Hematopoietic multipotent progenitor cell treated with erythropoietin and hydrocortisone succinate and interleukin-3 and kit ligand, for 8 days (in vitro differentiated cells): Measurements from ENCODE around the gene PIEZO2.

Experiments
- DNase-seq: peaks from one replicate; pipeline ENCODE4 v3.0.0-alpha.2; 2015

The PIEZO2 gene

DNA sequence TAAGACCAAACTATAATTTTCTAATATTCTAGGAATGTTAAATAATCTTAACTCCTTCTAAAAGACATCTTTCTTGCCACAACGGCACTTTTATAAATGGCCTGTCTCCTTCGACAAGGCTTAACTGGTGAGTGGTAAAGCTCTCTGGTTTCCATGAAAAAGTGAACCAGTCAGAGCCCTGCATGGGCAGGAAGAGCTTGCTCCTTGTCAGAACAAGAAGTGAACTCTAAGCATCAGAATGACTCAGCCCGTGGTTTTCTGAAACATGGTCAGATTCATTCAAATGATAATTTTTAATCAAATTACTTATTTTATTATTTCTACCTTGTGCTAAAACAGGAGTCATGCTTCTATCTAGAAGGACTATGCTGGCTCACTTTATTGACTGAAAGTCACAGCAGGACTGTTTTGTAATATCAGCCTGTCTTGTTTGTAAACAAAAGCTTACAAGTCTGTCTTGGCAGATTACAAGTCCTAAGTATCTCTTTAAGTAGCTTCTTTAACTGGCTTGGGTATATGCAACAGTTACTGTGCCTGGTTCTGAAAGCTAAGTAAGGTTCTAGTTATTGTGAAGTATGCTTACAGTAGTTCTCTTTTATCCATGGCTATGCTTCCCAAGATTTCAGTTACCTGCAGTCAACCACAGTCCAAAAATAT, 378.2 kb downstream of the PIEZO2 start:
- DNase-seq: no peak

DNA sequence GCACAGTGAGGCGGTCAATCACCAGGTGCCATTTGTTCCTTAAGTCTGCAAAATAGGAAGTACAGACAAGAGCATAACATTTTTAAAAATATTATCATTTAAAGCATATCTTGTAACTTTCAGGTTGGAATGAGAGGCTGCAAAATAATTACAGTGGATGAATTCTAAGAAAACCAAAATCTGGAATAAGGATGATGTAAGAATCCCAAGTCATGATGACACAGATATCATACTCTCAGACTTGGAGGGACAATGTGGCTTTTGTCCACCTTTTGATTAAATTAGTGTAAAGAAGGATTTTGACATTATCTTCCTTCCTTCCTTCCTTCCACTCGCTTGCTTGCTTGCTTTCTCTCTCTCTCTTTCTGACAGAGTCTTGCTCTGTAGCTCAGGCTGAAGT, 379.1 kb downstream of the PIEZO2 start:
- DNase-seq: no peak

DNA sequence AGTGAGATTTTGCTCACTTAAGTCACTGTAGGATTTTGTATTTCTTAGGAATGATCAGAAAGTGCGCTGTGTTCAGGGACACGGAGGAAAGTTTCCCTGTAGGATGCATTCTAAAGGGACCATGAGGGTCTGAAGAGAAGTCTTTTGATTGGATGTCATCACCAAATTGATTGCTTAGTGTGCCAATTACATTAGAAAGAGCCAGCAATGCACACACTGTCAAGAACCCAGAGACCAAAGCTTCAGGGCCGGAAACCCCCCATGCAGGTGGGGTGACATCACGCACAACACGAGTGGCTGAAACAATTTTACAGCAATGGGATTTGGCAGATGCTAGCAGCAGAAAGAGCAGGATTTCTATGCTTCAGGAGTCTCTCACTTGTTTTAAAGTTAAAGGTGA, 381.1 kb downstream of the PIEZO2 start:
- DNase-seq: no peak

DNA sequence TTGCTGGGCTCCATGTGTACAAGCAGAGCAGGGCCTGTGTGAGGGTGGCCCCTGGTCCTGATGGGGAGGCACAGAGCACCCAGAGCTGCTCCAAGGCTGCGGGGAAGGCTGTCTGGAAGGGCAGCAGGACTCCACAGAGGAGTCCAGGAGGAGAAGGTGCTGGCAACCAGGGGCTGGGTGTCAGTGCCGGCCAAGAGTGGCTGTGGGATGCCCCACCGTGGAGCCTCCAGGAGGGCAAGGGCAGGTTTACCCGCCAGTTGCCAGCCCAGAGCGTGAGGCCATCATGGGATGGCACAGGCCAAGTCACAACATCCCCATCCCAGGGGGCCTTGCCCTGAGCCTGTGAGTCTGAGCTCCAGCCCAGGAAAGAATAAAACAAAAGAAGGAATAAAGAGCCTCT, 381.7 kb downstream of the PIEZO2 start:
- DNase-seq: no peak

DNA sequence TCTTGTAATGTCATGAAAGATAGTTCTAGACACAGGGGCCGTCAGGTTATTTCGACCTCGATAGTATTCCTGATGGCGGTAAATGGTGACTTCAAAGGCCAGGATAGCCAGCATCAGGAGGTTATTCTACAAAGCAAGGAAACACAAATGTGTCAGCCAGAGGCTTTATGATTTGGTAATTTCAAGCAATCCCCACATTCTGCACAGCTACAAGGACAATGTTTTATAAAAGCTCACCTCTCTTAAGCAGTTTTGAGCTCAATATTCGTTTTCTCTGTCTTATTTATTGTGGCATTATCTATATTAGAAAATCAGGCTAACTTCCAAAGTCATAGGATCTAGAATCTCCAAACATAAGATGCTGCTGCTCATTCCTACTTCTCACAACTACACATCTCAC, 388.4 kb downstream of the PIEZO2 start:
- no peak for DNase-seq

DNA sequence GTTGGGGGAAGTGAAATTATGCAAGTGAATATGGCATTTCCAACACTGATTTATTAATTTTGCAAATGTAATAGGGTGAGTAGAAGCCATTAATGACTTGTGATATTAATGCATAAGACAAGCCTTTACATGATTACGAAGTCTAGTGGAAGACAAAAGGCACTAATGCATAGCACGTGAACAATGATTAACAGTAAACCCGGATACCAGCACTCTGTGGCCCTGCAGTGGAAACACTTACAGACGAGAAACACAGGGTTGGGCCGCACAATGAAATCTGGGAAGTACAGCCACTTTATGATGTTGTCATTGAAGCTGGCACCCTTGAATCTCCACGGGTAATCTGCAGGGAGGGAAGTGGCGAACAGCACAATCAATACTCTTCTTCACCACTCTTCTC, 390.1 kb downstream of the PIEZO2 start:
- DNase-seq: no peak

DNA sequence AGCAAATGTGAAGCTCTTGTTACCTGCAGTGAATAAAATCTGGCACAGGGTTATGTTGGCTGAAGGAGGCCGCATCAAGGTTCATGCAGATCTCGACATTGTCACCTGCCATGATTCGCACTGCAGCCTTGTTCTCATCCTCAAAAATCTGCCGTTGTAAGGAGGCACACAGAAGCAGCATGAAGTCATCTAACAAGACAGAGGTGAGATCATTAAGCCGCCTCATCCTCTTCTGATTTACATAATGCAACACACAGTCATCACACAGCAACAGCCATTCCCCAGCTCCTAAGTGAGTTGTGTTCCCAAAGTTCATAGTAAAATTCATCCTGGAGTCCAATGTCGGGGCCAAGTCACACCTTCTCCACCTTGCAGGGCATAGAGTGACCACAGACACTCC, 391.4 kb downstream of the PIEZO2 start:
- no peak for DNase-seq

DNA sequence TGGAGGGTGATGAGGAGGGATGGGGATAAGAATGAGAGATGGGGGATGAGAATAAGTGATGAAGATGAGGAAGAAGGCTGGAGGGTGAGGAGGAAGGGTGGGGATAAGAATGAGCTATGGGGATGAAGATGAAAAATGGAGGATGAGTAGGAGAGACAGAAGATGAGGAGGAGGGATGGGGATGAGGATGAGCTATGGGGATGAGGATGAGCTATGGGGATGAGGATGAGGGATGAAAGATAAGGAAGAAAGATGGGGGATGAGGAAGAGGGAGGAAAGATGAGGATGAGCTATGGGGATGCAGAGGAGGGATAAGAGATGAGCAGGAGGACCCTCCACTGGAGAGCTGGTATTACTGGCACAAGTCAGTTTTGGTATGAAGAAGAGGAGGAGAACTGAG, 392.0 kb downstream of the PIEZO2 start:
- DNase-seq: no peak

DNA sequence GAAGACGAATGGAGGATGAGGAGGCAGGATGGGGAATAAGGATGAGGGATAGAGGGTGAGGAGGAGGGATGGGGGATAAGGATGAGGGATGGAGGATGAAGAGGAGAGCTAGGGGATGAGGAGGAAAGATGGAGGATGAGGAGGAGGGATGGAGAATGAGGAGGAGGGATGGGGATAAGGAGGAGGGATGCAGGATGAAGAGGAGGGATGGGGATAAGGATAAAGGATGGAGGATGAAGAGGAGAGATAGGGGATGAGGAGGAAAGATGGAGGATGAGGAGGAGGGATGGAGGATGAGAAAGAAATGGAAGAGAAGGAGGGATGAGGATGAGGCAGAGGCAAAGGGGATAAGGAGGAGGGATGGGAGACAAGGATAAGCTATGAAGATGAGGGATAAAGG, 393.5 kb downstream of the PIEZO2 start:
- DNase-seq: no peak

DNA sequence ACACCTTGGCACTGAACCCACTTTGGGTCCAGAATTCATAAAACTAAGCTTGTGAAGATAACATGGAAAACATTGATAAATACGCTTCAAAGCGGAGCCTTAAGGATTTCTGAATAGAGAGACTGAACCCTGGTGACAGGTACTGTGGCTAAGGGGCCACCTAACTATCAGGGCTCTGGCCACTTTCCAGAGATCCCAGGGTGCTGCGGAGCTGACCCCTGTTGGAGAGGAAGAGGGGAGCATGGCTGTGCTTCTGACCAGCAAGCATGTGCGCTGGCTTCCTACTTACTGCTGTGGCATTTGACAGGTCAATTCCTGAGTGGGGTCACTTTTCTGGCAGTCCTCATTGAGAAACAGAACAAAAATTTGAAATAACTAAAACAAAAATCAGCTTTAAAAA, 395.2 kb downstream of the PIEZO2 start:
- DNase-seq: no peak

DNA sequence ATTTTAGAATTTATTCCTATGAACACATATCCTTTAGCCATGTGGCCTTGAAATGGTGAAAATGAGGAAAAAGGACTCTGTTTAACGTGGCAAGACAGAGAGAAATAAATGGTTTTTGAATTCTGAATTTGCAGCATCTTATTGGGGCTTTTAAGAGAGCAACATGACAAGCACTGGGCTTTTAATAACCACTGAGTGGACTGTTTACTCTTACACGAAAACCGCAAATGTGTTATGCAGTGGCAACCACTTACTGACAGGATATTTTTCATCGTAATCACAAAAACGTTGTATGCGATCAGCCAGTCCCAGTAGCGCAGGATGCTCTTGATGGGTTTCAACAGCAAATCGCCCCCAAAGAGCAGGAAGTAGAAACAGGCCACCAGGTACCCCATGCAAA, 397.0 kb downstream of the PIEZO2 start:
- DNase-seq: no peak

DNA sequence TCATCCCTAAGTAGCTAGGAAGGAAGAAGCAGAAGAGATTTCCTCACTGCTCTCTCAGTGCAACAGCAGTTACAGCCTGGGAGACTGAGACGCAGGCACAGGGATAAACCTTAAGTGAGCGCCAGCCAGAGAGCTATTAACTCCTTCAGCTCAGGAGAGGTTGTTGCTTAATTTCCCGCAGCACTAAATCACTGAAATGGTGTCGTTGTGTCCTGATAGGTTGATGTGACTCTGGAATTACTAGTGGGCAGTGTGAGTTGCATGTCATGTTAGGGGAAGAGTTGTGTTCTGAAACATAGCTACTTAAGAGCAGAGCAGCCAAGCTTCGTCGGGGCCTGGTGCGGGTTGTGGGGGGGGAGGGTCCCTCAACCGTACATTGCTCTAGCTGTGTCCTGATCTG, 397.7 kb downstream of the PIEZO2 start:
- no peak for DNase-seq

DNA sequence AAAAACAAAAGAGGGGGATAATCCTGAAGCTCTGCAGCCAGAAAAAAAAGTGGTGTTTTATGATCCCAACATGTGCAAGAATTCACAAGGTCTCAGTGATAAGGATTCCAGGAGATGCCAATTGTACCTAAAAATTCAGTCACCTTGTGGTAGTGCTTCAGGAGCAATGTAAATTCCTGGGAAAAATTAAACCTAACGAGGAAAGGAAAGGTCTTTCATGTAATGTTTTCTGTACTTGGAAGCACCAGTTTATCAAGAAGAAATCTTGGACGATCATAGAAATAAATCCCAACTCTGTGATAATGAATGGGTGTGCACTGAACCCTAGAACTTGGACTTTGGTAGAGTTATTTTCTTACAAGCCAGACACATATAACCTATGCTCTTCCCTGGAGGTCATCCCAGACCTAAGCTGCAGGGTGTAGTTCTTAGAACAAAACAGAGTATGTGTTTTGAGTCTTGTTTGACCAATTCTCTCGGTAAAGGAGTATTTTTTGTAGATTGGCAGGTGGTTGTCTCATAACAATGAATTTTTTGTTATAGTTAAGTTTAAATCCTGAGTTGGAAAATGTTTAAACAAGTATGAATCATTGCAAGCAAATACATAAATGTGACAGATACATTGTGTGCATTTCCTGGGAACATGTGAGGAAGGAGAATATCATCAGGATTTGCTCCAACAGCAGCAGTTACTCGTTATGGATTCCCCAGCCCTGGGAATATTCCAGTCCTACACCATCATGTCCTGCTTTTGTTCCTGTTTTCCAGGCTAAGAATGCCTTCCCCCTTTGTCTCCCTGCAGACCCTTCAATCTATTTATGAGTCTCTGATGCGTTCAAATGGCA, 399.0 kb downstream of the PIEZO2 start:
- DNase-seq: no peak

DNA sequence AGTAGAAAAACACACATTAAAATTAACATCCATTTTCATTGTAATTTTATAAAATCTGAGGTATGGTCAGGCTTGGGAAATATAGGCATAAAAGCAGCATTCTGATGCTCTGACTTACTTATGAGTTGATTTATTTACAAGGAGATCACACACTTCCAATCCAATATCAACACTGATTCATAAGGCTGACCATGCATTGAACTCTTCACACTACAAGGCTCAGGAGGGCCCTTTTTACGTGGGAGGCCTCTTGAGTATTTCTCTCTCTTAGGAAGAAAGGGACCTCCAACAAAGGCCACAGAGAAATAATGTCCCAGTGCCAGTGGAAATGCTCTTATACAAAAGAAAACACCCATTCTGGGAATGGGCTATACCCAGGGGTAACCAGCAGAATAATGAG, 400.7 kb downstream of the PIEZO2 start:
- DNase-seq: no peak

DNA sequence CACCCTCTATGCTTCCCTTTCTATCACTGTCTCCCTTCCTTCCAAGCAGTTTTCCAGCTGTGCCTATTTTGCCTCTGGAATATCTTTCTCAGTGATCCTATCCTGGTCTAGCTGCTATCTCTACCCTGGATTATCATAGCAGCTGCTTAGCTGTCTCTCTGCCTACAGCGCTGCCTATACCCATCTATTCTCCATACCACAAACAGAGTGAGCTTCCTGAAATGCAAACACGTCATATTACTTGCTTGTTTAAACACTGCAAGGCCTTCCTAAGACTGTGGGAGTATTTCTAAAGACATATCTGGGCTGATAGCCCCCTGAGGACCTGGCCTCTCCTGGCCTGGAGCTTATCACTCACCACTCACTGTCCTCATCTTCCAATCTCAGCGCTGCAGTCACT, 403.4 kb downstream of the PIEZO2 start:
- no peak for DNase-seq

DNA sequence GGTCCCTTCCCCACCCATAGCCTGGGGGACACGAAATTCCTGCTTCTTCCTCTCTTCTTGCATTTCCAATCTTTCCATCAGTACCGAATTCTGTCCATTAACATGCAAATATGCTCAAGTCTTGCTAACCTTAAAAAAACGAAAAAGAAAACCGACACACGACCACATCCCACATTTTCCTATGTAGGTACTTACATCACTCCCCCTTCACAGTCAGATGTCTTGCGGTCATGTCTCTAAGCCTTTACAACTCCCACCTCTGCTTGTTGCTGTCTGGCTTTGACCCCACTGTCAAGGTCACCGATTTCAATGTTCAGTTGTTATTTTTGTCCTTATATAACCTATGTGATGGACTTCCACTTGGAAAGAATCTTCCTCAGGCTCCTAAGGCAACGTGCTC, 404.1 kb downstream of the PIEZO2 start:
- DNase-seq: no peak

DNA sequence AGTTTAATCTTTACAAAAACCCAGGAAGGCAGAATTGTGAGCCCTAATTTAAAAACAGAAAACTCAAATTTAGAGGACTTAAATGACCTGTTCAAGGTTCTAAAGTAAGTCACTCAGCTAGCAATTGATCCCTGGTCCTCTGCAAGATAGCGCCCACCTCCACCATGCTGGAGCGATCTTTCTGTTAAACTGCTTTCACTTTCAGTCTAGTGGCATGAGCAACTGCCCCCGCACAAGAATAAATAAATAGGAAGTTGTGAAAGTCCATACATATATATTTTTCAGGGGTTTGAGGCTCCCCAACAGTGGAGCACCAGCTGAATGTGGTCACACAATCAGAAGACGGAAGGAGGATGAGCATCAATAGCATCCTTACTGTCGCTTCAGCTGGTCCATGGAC, 405.6 kb downstream of the PIEZO2 start:
- no peak for DNase-seq

DNA sequence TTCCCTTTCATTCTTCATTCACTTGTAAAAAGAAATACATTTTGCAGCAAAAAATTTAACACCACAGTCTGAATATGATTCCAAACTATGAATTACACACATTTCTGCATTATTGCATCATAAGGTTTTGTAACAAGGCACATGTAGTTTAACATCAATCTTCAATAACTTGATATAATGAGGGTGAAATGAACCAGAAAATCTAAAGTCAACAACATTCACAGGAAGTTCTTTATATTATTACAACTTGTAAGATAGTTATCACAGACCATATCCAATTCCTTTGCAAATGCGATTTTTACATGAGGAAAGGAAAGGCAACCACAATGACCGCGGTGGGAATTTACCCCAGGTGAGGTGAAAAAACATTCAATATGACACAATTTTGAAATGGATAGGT, 410.2 kb downstream of the PIEZO2 start:
- no peak for DNase-seq

DNA sequence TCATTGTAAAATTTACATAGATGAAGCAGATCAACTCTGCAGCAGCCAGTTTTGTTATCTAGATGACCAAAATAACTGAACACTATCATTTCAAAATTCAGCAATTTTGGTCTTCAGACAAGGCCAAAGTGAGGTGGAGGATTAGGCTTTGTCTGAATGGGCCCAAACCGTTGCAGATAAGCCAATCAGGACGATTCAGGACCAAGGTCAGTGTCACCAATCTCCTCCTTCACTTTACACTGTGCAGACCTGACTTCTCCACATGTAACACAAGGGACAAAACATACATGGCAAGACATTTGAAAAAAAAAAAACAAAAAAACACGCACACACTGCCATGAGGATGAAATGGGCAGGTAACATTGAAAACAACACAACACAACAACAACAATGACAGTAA, 412.4 kb downstream of the PIEZO2 start:
- DNase-seq: peak; percentile 5

DNA sequence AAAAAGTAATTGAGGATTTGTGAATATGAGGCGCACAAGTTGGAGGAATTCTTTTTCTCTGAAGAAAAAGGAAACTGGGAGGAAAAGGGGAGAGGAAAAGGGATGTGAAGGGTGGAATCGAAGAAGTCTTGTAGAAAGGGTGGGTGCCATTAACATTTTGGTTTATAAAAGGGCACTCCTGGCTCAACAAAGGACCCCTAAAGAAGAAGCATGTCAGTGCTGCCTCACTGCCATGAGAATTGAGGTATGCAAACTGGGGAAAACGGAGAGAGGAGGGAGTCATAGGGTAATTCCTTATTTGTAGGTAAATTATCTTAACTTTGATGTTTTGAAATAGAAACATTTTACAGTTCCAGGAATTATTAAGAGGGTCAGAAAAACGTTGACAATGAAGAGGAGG, 416.4 kb downstream of the PIEZO2 start:
- no peak for DNase-seq

DNA sequence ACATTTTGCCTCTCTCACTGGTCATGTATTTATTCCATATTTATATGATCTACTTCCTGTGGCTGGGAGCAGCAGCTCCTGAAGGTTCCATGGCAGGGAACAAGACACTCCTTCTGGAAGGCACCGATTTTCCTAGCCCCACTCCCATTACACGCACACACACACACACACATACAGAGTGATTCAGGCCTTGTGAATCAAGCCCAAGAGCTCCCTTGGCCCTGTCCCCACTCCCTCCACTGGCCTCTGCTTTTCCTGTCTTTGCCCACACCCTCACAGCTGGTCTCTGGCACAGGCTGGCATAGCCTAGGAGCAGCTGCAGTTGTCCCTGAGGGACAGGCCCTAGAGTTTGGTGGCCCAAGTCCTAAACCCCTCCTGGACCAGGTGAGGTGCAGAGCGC, 421.9 kb downstream of the PIEZO2 start:
- DNase-seq: no peak

DNA sequence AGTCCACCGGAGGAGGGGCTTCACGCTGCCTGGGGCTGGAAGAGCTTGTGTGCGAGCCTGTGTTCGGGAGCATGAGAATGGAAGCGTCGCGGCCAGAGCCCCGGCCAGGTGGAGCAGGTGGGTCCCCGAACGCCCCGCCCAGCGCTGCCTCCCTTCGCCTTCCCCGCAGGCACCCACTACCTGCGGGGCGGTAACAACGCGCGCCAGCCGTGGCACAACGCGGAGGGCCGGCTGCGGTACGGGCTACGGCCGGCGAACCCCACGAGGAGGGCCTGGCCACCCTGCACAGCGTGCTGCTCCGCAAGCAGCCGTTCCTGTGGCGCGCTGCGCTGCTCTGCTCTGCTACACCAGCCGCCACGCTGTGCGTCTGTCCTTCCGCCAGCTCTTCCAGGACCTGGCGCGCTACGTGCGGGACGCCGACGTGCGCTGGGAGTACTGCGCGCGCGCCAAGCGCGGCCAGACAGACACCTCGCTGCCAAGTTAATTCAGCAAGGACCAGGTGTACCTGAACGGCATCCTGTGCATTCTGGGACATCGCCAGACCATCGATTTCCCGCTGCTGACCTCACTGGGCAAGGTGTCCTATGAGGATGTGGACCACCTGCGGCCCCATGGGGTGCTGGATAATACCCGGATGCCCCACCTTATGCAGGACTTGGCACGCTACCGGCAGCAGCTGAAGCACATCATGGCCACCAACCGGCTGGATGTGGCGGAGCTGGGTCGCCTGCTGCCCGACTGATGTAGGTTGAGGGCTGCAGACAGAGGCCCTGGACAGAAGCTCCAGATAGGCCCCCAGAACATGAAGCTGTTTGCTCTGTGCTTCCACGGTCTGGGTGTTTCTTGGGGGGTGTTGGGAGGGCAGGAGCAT, 422.9 kb downstream of the PIEZO2 start:
- no peak for DNase-seq

DNA sequence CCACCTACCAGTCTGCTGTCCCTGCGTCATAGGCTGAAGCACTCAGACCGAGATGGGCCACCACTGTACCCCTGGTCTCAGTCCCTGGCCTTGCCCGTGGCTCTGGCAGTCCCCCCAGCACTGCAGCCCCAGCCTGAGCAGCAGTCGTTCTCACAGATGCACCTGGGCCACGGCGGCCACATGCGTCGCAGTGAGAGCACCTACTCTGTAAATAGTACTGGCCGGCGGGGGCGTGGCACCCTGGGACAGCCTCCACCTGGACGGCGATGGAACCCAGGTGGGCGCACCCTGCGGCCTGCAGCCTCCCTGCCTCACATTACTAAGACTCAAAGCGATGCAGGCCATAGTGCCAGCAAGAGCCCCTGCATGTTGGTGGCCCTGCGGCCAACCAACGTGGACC, 424.7 kb downstream of the PIEZO2 start:
- no peak for DNase-seq

DNA sequence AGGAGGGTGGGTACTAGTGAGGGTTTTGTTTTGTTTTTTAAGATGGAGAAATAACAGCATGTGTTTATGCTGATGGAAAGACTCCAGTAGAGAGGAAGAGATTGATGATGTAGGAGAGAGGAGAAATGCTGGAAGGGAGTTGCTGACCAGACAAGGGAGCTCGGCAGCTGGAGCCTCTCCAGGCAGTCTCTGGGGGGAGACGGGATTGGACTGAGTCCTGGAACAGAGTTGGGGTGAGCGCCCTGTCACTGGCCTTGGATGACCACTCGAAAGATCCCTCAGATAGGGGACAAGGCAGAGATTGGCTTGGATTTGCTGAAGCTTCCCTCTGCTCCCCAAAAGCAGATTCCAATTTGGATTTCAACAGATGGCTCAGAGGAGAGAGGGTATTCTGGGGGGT, 425.9 kb downstream of the PIEZO2 start:
- no peak for DNase-seq
